Aorta (tissue), 5 donors: ENCODE results near the gene MGA. TPM values are rescaled to one million over a fixed set of nuclear protein-coding genes. Genes with fewer than 3 reads are reported as not detected.

Source experiments
- ATAC-seq: fragments of 200-7000 bp; cut with Tn5 transposase; one replicate; pipeline ENCODE4 v1.9.1; 2022; ENCODE audit warnings: moderate library complexity; ENCODE audit not compliant: low FRiP score
- DNase-seq, 2 donors: peaks; one replicate each; pipeline ENCODE4 v3.0.0-alpha.2; 2020
- H3K27ac ChIP-seq, 2 donors: one replicate each; pipeline ENCODE4 v1.5.1; 2013; ENCODE audit warnings: low read length in 2 of 2, mild to moderate bottlenecking in 2 of 2, moderate library complexity in 2 of 2, control low read depth in 1 of 2, inconsistent platforms in 1 of 2, low read depth in 1 of 2
- H3K27me3 ChIP-seq, 2 donors: one replicate each; pipeline ENCODE4 v1.6.1; 2013; ENCODE audit warnings: control low read depth in 1 of 2, low read length in 1 of 2, mild to moderate bottlenecking in 1 of 2, moderate library complexity in 1 of 2; ENCODE audit not compliant: insufficient read depth in 2 of 2, control insufficient read depth in 1 of 2
- H3K36me3 ChIP-seq, 2 donors: one replicate each; pipeline ENCODE4 v1.6.1; 2013; ENCODE audit warnings: control low read depth in 1 of 2, low read length in 1 of 2, mild to moderate bottlenecking in 1 of 2; ENCODE audit not compliant: insufficient read depth in 2 of 2, control insufficient read depth in 1 of 2
- H3K4me1 ChIP-seq, 2 donors: one replicate each; pipeline ENCODE4 v1.6.1; 2013; ENCODE audit warnings: low read length in 2 of 2, control low read depth in 1 of 2, mild to moderate bottlenecking in 1 of 2, moderate library complexity in 1 of 2; ENCODE audit not compliant: insufficient read depth in 2 of 2, control insufficient read depth in 1 of 2
- H3K4me3 ChIP-seq, 2 donors: one replicate each; pipeline ENCODE4 v1.5.1; 2013; ENCODE audit warnings: low read length in 2 of 2, control low read depth in 1 of 2, mild to moderate bottlenecking in 1 of 2
- H3K9me3 ChIP-seq: one replicate; pipeline ENCODE4 v1.6.1; 2013; ENCODE audit warnings: mild to moderate bottlenecking, low read length; ENCODE audit not compliant: control insufficient read depth
- WGBS, 2 donors: extraction: QIAGEN DNeasy Blood & Tissue Kit; methylation state at CpG; one replicate each; pipeline ENCODE4 v1.1.7; 2013; 5-methylcytosine and 5-hydroxymethylcytosine counted together
- intact Hi-C, 2 donors: fragments of 100-400 bp; cut with DNase I; formaldehyde crosslinking; loops; one replicate each; pipeline versions ENCODE4 v1.14.2 to v1.15.0; 2022
- polyA plus RNA-seq, 2 donors: library from polyadenylated mRNA; stranded (reverse); fragments of 200-250 nt; gene quantifications; one replicate each; pipeline ENCODE4 v1.2.3, GENCODE V29; 2013
- total RNA-seq, 2 donors: library from RNA; stranded (reverse); fragmentation: NEBNext Ultra II Directional; extraction: Animal tissue kit (Norgen Biotek cat#: 25700); gene quantifications; one replicate each; pipeline ENCODE4 v1.2.1, GENCODE V29; 2021
- donor health status: healthy with polysubstance abuse.
- donor health status: Bipolar disorder and iron deficiency.
- donor health status: DM: no; HTN: no; CAD: no.
- donor health status: DM: no; HTN: no; CAD: no.
- donor health status: DM: yes; HTN: yes; CAD: no.

Gene MGA
- total and polyA plus RNA-seq, 4 donors, result 1.9 to 46.6 (median 25.1) TPM

DNA sequence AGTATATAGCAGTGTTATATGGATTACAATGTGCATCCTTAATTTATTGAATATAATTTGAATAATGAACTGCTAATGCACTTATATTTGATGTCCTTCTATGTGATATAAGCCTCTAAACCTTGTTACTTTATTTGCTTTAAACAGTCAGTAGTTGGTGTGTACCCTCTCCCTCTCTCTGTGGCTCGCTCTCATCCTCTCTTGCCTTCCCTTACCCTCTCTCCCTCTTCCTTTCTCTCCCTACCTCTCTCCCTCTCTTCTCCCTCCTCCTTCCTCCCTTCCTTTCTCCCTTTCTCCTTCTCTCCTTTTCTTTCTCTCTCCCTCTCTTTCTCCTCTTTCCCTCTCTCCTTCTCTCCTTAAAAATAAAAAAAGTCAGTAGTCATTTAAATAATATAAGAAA is 28.9 kb downstream of the MGA start:
- H3K4me1 ChIP-seq, result peaks cover 0 to 3% of the 10 kb centered on the region in 2 donors
- 95 to 98% methylated on average over 1 of the region's 1 CpG for WGBS, 2 donors
- DNase-seq, result no peak
- no peak for ATAC-seq
- intact Hi-C loops, result no loop called here
- no peak overlapping the region for H3K4me3 ChIP-seq
- no peaks in the 10 kb centered on the region for H3K27me3 ChIP-seq
- H3K36me3 ChIP-seq, result no peaks in the 10 kb centered on the region
- H3K9me3 ChIP-seq, result no peaks in the 10 kb centered on the region
- no peak overlapping the region for H3K27ac ChIP-seq

DNA sequence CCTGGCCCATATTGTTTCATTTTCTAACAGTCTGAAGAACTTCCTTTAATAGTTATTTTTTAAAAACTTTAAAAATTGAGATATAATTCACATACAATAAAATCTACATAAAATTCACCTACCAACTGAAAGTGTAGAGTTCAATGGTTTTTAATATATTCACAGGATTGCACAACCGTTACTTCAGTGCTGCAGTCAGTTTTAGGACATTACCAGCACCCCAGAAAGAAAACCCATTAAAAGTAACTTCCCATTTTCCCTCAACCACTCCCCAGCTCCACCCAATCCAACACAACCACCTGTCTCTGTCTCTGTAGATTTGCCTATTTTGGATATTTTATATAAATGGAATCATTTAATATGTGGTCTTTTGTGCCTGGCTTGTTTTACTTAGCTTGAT is 29.6 kb downstream of the MGA start:
- H3K27ac ChIP-seq, result no peak overlapping the region
- peaks cover 0 to 3% of the 10 kb centered on the region in 2 donors for H3K4me1 ChIP-seq
- intact Hi-C loops, result no loop called here
- H3K36me3 ChIP-seq, result no peaks in the 10 kb centered on the region
- no peaks in the 10 kb centered on the region for H3K27me3 ChIP-seq
- H3K9me3 ChIP-seq, result no peaks in the 10 kb centered on the region
- no peak overlapping the region for H3K4me3 ChIP-seq
- ATAC-seq (no peak), DNase-seq (no peak)
- 93% methylated on average over 1 of the region's 1 CpG for WGBS, 2 donors

DNA sequence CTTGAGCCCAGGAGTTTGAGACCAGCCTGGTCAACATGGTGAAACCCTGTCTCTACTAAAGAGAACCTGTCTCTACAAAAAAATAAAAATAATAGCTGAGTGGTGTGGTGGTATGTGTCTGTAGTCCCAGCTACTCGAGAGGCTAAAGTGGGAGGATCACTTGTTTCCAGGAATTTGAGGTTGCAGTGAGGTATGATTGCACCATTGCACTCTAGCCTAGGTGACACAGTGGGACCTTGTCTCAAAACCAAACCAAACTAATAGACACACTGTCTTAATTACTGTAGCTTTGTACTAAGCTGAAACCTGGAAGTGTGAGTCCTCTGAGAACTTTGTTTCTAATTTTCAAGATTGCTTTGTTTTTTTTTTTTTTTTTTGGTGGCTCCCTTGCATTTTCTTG is 30.4 kb downstream of the MGA start:
- Histone ChIP-seq H3K27me3 (no peaks in the 10 kb centered on the region), H3K4me1 (peaks cover 0 to 3% of the 10 kb centered on the region in 2 donors), H3K36me3 (no peaks in the 10 kb centered on the region), H3K4me3 (no peak overlapping the region), H3K27ac (no peak overlapping the region), H3K9me3 (no peaks in the 10 kb centered on the region)
- WGBS, 2 donors, result 67 to 71% methylated on average over 1 of the region's 1 CpG
- intact Hi-C loops, result no loop called here
- DNase-seq (no peak), ATAC-seq (no peak)

DNA sequence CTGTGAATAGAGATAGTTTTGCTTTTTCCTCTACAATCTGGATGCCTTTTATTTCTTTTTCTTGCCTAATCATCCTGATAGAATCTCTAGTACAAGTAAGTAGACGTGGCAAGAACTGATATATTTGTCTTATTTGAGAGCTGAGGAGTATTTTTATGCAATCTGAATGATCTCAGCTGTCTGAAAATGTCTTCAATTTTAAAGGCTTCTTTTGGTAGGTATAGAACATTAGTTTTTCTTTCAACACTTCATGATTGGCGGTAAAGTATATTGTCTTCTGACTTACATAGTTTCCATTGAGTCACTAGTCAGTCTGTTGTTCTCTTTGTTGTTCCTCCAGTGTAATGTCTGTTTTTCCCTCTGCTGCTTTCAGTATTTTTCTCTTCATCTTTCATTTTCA is 31.3 kb downstream of the MGA start:
- Histone ChIP-seq H3K27me3 (no peaks in the 10 kb centered on the region), H3K27ac (no peak overlapping the region), H3K36me3 (peaks cover 0 to 1% of the 10 kb centered on the region in 2 donors), H3K4me3 (no peak overlapping the region), H3K4me1 (peaks cover 0 to 3% of the 10 kb centered on the region in 2 donors), H3K9me3 (no peaks in the 10 kb centered on the region)
- WGBS, 2 donors, result 67 to 77% methylated on average over 2 of the region's 2 CpGs
- DNase-seq, result no peak
- intact Hi-C loops, result no loop called here
- ATAC-seq, result no peak

DNA sequence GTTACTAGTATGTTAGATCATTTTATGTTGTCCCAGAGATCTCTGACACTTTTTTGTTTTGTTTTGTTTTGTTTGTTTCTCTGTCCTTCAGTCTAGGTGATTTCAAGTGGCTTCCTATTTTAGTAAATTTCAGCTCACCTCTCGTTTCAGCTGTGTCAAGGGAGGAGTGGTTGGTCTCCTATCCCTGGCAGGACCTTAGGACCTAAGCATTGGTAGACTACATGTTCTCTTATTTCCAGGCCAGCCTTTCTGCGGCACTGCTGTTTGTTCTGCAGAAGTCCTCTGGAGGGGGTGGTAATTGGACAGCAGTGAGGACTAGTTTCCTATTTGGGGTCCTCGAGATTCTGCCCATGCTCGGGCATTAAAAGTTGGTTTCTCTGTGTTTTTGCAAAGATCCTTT is 31.8 kb downstream of the MGA start:
- H3K27ac ChIP-seq, result no peak overlapping the region
- intact Hi-C loops, result no loop called here
- ATAC-seq (no peak), DNase-seq (no peak)
- 79 to 82% methylated on average over 4 of the region's 4 CpGs for WGBS, 2 donors
- no peaks in the 10 kb centered on the region for H3K9me3 ChIP-seq
- H3K4me3 ChIP-seq, result no peak overlapping the region
- peaks cover 0 to 5% of the 10 kb centered on the region in 2 donors for H3K4me1 ChIP-seq
- no peaks in the 10 kb centered on the region for H3K27me3 ChIP-seq
- H3K36me3 ChIP-seq, result peaks cover 0 to 4% of the 10 kb centered on the region in 2 donors

DNA sequence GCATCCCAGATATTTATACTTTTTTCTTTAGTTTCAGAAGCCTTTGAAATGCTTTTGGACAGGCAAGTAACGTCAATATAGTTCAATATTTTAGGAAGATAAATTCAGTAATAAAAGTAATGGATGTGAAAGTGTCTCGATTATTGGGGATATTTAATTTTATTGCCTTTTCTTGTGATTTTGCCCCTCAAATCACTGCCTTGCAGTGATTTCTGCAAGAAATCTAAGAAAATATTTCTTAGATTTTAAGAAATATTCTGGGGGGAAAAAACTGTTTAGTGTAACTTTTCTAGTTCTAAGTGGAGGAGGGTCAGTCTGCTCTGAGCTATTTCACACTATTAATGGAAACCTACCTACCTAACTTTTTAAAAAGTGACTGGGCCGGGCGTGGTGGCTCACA is 33.6 kb downstream of the MGA start:
- Histone ChIP-seq H3K9me3 (no peaks in the 10 kb centered on the region), H3K4me1 (peaks cover 0 to 5% of the 10 kb centered on the region in 2 donors), H3K36me3 (peaks cover 0 to 4% of the 10 kb centered on the region in 2 donors), H3K4me3 (no peak overlapping the region), H3K27me3 (no peaks in the 10 kb centered on the region), H3K27ac (no peak overlapping the region)
- intact Hi-C loops, result no loop called here
- ATAC-seq (no peak), DNase-seq (no peak)
- WGBS, 2 donors, result 87 to 97% methylated on average over 4 of the region's 4 CpGs

DNA sequence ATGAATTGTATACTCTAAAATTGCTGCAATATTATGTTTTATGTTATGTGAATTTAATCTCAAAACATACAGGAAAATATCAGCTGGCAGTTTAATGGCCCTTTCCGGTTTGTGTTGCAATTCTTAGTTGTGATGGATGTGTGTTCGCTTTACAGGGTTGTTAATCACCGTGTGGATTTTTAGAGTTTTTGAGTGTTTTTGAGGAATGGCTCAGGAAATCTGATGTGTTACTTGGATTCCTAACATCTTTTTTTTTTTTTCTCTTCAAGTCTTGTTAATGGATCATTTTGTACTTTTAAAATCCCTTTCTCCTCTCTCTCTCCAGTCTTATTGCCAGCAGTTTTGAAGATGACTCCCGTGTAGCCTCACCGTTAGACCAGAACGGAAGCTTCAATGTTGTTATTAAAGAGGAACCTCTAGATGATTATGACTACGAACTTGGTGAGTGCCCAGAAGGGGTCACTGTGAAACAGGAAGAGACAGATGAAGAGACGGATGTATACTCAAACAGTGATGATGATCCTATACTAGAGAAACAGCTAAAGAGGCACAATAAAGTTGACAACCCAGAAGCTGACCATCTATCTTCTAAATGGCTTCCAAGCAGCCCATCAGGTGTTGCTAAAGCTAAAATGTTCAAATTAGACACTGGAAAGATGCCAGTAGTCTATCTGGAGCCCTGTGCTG is 35.7 kb downstream of the MGA start:
- WGBS, 2 donors, result 75% methylated on average over 8 of the region's 8 CpGs
- intact Hi-C loops, result no loop called here
- no peak for DNase-seq
- peaks cover 0 to 4% of the 10 kb centered on the region in 2 donors for H3K36me3 ChIP-seq
- ATAC-seq, result no peak
- H3K9me3 ChIP-seq, result no peaks in the 10 kb centered on the region
- H3K27ac ChIP-seq, result no peak overlapping the region
- H3K27me3 ChIP-seq, result no peaks in the 10 kb centered on the region
- H3K4me1 ChIP-seq, result peaks cover 0 to 5% of the 10 kb centered on the region in 2 donors
- H3K4me3 ChIP-seq, result no peak overlapping the region

DNA sequence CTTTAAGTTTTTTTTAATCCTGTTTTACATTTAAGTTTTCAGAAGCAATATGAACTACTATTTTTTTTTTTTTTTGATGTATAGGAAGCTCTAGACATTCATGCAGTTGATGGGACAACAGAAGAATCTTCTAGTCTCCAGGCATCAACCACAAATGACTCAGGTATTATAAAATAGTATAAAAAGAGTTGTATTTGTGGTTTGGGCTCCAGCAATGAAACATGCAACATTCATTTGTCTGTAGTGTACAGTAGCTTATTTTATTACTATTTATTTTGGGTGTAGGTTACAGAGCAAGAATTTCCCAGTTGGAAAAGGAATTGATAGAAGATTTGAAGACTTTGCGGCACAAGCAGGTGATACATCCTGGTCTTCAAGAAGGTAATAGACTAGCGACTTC is 38.6 kb downstream of the MGA start:
- DNase-seq (no peak), ATAC-seq (no peak)
- no peaks in the 10 kb centered on the region for H3K9me3 ChIP-seq
- H3K4me3 ChIP-seq, result no peak overlapping the region
- intact Hi-C loops, result no loop called here
- H3K4me1 ChIP-seq, result peaks cover 0 to 2% of the 10 kb centered on the region in 2 donors
- WGBS, 2 donors, result 91 to 98% methylated on average over 2 of the region's 2 CpGs
- H3K27me3 ChIP-seq, result no peaks in the 10 kb centered on the region
- no peak overlapping the region for H3K27ac ChIP-seq
- peaks cover 0 to 4% of the 10 kb centered on the region in 2 donors for H3K36me3 ChIP-seq

DNA sequence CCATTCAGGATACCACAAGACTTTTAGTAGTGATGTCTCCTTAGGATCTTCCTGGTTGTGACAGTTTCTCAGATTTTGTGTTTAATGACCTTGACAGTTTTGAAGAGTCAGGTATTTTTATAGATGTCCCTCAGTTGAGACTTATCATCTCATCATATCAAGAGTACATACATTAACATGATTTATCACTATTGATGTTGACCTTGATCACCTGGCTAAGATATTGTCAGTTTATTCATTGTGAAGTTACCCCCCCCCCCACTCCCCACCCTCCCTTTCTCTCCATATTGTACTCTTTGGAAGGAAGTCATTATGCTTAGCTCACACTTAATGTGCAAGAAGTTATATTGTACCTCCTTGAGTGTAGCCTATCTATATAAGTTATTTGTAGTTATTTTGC is 42.9 kb downstream of the MGA start:
- Histone ChIP-seq H3K9me3 (no peaks in the 10 kb centered on the region), H3K36me3 (peaks cover 0 to 2% of the 10 kb centered on the region in 2 donors), H3K4me1 (no peaks in the 10 kb centered on the region), H3K27ac (no peak overlapping the region), H3K4me3 (no peak overlapping the region), H3K27me3 (no peaks in the 10 kb centered on the region)
- no peak for DNase-seq
- ATAC-seq, result no peak
- intact Hi-C loops, result no loop called here
